Ectodermal cell (in vitro differentiated cells): ENCODE data around the gene MGAT5.

Experiments
- H3K27ac ChIP-seq: 2 replicates; pipeline ENCODE4 v1.7.0; 2013; ENCODE audit warnings: mild to moderate bottlenecking, low read depth, low read length; ENCODE audit not compliant: insufficient read depth, poor library complexity, severe bottlenecking
- H3K27me3 ChIP-seq: 2 replicates; pipeline ENCODE4 v1.7.0; 2013; ENCODE audit warnings: mild to moderate bottlenecking, low read length; ENCODE audit not compliant: insufficient read depth, control insufficient read depth, poor library complexity, severe bottlenecking
- H3K36me3 ChIP-seq: one replicate; pipeline ENCODE4 v1.7.0; 2013; ENCODE audit warnings: low read length; ENCODE audit not compliant: control insufficient read depth, insufficient read depth
- H3K4me1 ChIP-seq: one replicate; pipeline ENCODE4 v1.7.0; 2013; ENCODE audit warnings: low read length; ENCODE audit not compliant: control insufficient read depth, insufficient read depth
- H3K4me3 ChIP-seq: 2 replicates; pipeline ENCODE4 v1.7.0; 2013; ENCODE audit warnings: low read depth, low read length, control low read depth; ENCODE audit not compliant: insufficient read depth
- H3K9me3 ChIP-seq: 2 replicates; pipeline ENCODE4 v1.7.0; 2013; ENCODE audit warnings: mild to moderate bottlenecking, low read length, moderate library complexity; ENCODE audit not compliant: control insufficient read depth
- WGBS, 2 experiments: methylation state at CpG; one replicate each; pipeline ENCODE4 v1.1.7; 2013; ENCODE audit warnings: missing lambda C conversion rate in 2 of 2; 5-methylcytosine and 5-hydroxymethylcytosine counted together

Gene MGAT5

GRCh38 chr2:134310107-134311079, 56.5 kb downstream of the MGAT5 start:
- Histone ChIP-seq H3K4me3 (no peak overlapping the region), H3K27ac (no peak overlapping the region), H3K27me3 (no peaks in the 10 kb centered on the region), H3K9me3 (no peaks in the 10 kb centered on the region), H3K36me3 (no peaks in the 10 kb centered on the region), H3K4me1 (peaks cover 3% of the 10 kb centered on the region)
- 94% methylated on average over 3 of the region's 3 CpGs for WGBS, 2 experiments

- H3K9me3 ChIP-seq = no peaks in the 10 kb centered on the region
- WGBS, 2 experiments = 91 to 93% methylated on average over 7 to 8 of the region's 8 CpGs
- peaks cover 3% of the 10 kb centered on the region for H3K4me1 ChIP-seq
- no peaks in the 10 kb centered on the region for H3K36me3 ChIP-seq
- H3K4me3 ChIP-seq = no peak overlapping the region
- H3K27ac ChIP-seq = no peak overlapping the region
- H3K27me3 ChIP-seq = no peaks in the 10 kb centered on the region
Measured at GRCh38 chr2:134312482-134312881, 58.6 kb downstream of the MGAT5 start.

- Histone ChIP-seq H3K27me3 (no peaks in the 10 kb centered on the region), H3K4me3 (no peak overlapping the region), H3K36me3 (no peaks in the 10 kb centered on the region), H3K9me3 (no peaks in the 10 kb centered on the region), H3K4me1 (peaks cover 3% of the 10 kb centered on the region), H3K27ac (no peak overlapping the region)
- 70% methylated on average over 4 of the region's 4 CpGs for WGBS, 2 experiments
Measured at GRCh38 chr2:134314202-134314601, 60.3 kb downstream of the MGAT5 start.

- Histone ChIP-seq H3K36me3 (no peaks in the 10 kb centered on the region), H3K27me3 (no peaks in the 10 kb centered on the region), H3K27ac (no peak overlapping the region), H3K9me3 (no peaks in the 10 kb centered on the region), H3K4me3 (no peak overlapping the region), H3K4me1 (peaks cover 3% of the 10 kb centered on the region)
- 61 to 65% methylated on average over 5 of the region's 5 CpGs for WGBS, 2 experiments
Measured at GRCh38 chr2:134314681-134315368, 61.0 kb downstream of the MGAT5 start.

DNA sequence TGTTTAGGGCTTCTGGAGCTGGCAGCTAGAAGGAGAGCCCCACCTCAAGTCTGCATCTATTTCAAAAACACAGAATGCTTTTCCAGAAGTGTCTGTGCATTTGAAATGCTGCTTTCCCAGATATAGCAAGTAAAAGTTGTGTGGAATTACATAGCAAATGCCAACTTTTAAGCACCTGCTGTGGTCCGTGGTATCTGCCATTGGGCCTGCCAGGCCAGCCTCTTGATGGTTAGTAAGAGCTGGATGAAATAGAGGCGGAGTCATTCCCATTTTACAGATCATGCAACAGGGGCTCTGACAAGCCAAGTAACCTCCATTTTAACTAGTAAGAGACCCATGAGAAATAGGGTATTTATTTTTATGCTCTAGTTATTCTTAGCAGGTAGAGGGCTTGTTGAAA, 61.6 kb downstream of the MGAT5 start:
- peaks cover 3% of the 10 kb centered on the region for H3K4me1 ChIP-seq
- H3K27me3 ChIP-seq = no peaks in the 10 kb centered on the region
- H3K36me3 ChIP-seq = no peaks in the 10 kb centered on the region
- 82 to 100% methylated on average over 1 to 2 of the region's 2 CpGs for WGBS, 2 experiments
- H3K4me3 ChIP-seq = no peak overlapping the region
- H3K9me3 ChIP-seq = no peaks in the 10 kb centered on the region
- no peak overlapping the region for H3K27ac ChIP-seq

- Histone ChIP-seq H3K4me3 (no peak overlapping the region), H3K36me3 (no peaks in the 10 kb centered on the region), H3K27ac (no peak overlapping the region), H3K4me1 (no peaks in the 10 kb centered on the region), H3K9me3 (no peaks in the 10 kb centered on the region), H3K27me3 (no peaks in the 10 kb centered on the region)
- 58 to 80% methylated on average over 2 of the region's 2 CpGs for WGBS, 2 experiments
Measured at GRCh38 chr2:134319596-134320254, 65.9 kb downstream of the MGAT5 start.

DNA sequence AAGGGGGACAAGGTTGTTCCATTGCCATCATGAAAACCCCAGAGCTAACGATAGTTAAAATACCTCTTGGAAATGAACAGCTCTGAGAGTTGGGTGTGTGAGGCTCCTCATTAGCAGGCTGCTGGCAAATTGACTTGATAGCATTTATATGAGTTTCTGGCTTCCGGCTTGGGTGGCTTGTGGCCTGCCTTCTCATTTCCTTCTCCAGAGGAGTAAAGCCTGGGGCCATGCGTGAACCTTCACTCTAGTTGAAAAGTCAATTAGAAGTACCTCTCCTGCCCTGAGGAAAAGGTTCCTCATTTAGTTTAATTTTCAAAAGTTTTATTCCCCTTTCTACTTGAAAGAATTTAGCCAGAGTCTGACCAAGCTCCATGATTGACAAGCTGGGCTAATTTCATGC, 67.1 kb downstream of the MGAT5 start:
- no peak overlapping the region for H3K4me3 ChIP-seq
- H3K27me3 ChIP-seq = no peaks in the 10 kb centered on the region
- 94 to 96% methylated on average over 3 of the region's 3 CpGs for WGBS, 2 experiments

DNA sequence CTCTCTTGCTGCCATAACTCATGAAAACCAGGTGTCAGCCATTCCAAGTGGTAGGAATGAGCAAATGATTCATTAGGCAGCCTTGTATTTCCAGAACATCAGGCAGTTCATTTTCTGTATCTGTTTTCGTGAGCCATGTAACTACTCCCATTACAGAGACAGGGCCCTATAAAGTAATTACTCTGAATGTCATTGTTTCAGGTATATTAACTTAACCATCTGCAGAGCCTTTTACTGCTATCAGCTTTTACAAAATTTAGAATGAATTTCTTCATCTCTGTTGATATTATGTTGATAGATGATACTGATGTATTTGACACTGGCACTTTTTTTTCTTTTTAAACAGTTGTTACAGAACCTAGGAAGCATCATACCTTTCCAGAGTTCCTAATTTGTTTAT, 69.9 kb downstream of the MGAT5 start:
- no peaks in the 10 kb centered on the region for H3K27me3 ChIP-seq
- WGBS, 2 experiments = 83 to 100% methylated on average over 1 of the region's 1 CpG
- H3K27ac ChIP-seq = no peak overlapping the region

More for the DNA sequence above, 67.1 kb downstream of the MGAT5 start:
- Histone ChIP-seq H3K9me3 (no peaks in the 10 kb centered on the region), H3K36me3 (no peaks in the 10 kb centered on the region), H3K4me1 (no peaks in the 10 kb centered on the region), H3K27ac (no peak overlapping the region)

DNA sequence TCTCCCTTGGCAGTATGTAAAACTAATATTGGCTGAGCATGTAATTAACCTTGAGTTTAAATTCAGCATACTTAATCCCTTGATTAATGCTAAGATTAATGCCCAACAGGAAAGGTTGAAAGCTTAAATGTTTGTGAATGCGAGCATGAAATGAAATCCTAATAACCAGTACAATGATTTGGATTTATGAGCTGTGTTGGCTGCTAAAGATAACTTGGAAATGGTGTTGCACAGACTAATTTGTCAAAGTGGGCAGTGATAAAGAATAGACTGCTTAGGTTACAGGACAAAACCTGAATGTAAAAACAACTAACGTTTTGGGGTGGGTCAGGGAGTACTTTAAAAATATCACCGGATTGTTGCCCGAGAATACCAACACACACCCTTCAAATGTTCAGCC, 70.6 kb downstream of the MGAT5 start:
- Histone ChIP-seq H3K27ac (no peak overlapping the region), H3K4me3 (no peak overlapping the region), H3K4me1 (no peaks in the 10 kb centered on the region), H3K27me3 (no peaks in the 10 kb centered on the region), H3K36me3 (no peaks in the 10 kb centered on the region), H3K9me3 (no peaks in the 10 kb centered on the region)
- 94 to 95% methylated on average over 4 of the region's 4 CpGs for WGBS, 2 experiments

More for the DNA sequence above, 69.9 kb downstream of the MGAT5 start:
- Histone ChIP-seq H3K4me3 (no peak overlapping the region), H3K4me1 (no peaks in the 10 kb centered on the region), H3K36me3 (no peaks in the 10 kb centered on the region), H3K9me3 (no peaks in the 10 kb centered on the region)

DNA sequence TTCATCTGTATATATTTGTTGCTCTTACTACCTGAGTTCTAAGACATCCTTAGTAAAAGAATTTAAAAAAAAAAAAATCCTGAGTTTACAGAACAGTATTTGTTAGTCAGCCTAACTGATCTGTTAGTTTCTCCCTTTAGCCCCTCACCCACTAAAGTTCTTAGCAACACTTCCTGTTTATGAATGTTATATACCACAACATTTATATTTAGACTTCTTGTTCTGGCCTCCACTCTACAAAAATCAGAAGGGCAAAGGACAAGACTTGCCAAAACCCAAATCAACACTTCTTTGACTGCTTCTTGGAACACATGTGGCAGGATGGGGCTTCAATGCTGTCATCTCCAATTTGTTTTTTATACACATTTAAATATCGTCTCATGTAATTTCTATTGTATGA, 71.1 kb downstream of the MGAT5 start:
- no CpG with 5 or more reads among the region's 1 CpG for WGBS, 2 experiments
- H3K27ac ChIP-seq = no peak overlapping the region
- no peaks in the 10 kb centered on the region for H3K36me3 ChIP-seq
- H3K4me3 ChIP-seq = no peak overlapping the region
- no peaks in the 10 kb centered on the region for H3K4me1 ChIP-seq
- H3K9me3 ChIP-seq = no peaks in the 10 kb centered on the region
- no peaks in the 10 kb centered on the region for H3K27me3 ChIP-seq
